NCI-H2107 treated with DMSO at 0.1 percent for 48 hours (cell line): Measurements from ENCODE around the gene PDE10A.
"Not testable (repeated sequence)": the region's sequence is repeated elsewhere in the genome, so short reads cannot be mapped to it uniquely, and the experiment has no call there.

Source experiments
- DNase-seq: peaks from one replicate; lab custom pipeline; 2025; ENCODE audit not compliant: unreplicated experiment; lab: John Stamatoyannopoulos, UW

The PDE10A gene

DNA sequence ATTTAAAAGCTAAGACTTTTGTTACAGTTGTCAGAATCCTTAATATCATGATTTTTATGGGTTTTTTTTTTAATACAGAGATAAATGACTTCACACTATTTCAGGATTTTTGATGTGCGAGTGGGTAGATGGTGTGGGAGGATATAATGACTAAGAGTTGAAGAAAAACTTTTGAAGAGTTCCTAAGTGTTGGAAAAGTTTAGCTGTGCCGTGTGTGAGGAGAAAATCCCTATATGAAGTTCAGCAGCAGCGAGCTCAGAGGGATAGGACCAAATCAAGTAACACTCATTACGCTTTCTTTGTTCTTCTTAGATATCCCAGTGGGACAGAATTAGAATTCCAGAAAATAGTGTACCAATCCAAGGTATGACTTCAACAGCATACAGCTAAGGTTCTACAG is 34.1 kb downstream of the PDE10A start:
- no peak for DNase-seq

DNA sequence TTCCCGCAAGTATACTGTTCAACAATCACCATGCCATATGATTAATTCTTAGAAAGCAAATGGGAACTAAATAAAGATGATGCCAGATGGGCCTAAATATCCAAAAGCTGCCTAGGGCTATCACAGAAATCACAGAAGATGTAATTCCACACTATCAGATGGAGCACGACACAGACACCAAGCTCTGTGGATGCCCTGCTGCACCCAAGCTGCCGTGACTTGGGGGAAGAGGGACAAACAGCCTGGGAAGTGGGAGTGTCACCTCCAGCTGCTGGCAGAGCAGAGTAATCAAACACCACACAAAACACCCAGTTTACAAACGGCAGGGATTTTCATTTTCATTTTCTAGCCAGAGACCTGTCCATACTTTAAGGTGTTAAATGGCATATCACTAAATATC is 35.7 kb downstream of the PDE10A start:
- DNase-seq = no peak

- no peak for DNase-seq
These were observed 36.3 kb downstream of the PDE10A start for GRCh38 chr6:165626711-165627110.

GRCh38 chr6:165624871-165625639 is 38.0 kb downstream of the PDE10A start:
- no peak for DNase-seq

GRCh38 chr6:165621940-165622339 is 41.1 kb downstream of the PDE10A start:
- no peak for DNase-seq

DNA sequence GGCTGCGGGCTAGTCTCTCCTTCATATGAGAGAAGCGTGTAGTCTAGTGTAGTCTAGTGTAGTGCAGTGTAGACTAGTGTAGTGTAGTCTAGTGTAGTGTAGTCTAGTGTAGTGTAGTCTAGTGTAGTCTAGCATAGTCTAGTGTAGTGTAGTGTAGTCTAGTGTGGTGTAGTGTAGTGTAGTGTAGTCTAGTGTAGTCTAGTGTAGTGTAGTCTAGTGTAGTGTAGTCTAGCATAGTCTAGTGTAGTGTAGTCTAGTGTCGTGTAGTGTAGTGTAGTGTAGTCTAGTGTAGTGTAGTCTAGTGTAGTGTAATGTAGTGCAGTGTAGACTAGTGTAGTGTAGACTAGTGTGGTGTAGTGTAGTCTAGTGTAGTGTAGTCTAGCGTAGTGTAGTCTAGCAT is 44.1 kb downstream of the PDE10A start:
- DNase-seq = not testable (repeated sequence)

GRCh38 chr6:165618241-165618640 is 44.8 kb downstream of the PDE10A start:
- DNase-seq = no peak

DNA sequence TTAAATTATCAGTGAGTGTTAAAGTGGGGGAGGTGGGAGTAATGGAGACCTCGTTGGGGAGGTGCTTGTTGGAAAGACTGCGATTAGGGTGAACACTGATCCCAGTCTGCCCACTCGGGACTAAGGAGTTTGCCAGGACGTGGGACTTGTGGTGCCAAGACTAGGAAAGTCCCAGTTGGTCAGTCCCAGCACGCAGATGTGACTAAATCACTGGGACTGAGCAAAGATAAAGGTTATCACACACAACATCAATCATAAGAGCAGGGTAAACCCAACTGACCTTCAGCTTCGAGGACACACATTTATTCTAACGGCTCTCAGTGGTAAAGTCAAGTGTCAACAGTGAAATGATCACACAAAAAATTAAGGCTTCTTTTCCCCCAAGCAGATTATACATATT is 45.5 kb downstream of the PDE10A start:
- no peak for DNase-seq

GRCh38 chr6:165616116-165616515 is 46.9 kb downstream of the PDE10A start:
- DNase-seq = no peak

- no peak for DNase-seq
These were observed 47.4 kb downstream of the PDE10A start for GRCh38 chr6:165615636-165616035.

DNA sequence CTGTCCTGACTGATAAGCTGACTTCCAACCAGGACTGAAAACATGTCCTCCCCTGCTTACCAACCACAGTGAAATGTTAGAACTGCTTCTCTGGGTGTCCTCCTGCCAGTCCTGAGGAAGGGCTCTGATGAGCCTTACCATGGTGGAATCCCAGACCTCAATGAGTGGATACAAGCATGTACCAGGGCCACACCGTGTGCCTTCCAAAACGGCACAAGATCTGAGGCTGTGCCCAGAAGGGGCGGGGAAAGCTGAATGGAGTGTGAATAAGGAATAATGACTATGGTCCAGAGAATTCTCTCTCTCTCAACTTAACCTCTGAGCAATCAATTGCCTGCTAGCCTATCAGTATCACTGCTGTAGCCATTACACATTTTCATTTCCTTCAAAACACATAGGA is 51.7 kb downstream of the PDE10A start:
- no peak for DNase-seq

DNA sequence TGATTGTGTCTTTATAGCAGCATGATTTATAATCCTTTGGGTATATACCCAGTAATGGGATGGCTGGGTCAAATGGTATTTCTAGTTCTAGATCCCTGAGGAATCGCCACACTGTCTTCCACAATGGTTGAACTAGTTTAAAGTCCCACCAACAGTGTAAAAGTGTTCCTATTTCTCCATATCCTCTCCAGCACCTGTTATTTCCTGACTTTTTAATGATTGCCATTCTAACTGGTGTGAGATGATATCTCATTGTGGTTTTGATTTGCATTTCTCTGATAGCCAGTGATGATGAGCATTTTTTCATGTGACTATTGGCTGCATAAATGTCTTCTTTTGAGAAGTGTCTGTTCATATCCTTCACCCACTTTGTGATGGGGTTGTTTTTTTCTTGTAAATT is 54.5 kb downstream of the PDE10A start:
- not testable (repeated sequence) for DNase-seq

DNA sequence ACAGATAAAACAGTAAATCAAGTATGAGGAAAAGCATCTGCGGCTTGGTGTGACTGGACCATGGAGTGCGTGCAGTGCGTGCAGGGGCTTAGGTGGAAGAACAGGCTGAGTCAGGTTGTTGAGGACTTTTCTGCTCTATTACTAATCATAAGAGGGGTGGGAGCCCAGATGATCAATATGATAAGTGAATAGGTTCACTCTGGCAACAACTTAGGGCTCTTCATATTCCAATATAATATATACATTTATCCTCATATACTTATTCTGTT is 56.4 kb downstream of the PDE10A start:
- DNase-seq = no peak

DNA sequence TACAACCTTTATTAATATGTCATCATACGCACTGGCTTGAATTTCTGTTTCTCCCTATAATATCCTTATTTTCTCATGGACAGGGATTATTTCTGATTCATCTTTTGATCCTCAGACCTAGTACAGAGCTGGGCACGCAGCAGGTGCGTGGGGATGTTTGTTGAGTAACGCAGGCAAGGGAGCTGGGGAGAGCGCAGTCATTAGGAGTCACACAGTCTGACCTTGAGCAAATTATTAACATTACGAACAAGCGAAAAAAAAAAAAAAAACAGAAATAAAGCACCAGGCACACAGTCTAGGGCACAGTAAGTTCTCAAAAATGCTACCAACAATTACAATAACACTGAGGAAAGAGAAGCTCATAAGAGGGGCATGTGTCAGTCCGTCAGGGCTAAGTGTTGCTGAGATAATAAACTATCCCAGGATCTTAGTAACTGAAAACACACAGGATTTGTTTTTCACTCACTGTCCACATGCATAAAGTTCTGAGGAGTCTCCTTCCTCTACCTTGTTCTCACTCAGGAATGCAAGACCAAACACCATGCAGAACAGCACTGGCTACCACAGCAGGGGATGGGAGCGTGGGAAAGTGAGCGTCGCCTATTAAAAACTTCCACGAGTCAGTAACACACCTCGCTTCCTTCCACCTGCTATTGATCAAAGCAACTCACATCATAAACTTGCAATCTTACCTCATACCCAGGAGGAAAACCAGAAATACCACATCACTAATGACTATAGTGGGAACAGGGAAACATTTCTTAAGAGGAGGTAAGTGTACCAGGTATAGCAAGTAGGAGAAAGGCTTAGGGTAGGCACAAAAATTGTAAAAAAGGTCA is 56.9 kb downstream of the PDE10A start:
- no peak for DNase-seq

DNA sequence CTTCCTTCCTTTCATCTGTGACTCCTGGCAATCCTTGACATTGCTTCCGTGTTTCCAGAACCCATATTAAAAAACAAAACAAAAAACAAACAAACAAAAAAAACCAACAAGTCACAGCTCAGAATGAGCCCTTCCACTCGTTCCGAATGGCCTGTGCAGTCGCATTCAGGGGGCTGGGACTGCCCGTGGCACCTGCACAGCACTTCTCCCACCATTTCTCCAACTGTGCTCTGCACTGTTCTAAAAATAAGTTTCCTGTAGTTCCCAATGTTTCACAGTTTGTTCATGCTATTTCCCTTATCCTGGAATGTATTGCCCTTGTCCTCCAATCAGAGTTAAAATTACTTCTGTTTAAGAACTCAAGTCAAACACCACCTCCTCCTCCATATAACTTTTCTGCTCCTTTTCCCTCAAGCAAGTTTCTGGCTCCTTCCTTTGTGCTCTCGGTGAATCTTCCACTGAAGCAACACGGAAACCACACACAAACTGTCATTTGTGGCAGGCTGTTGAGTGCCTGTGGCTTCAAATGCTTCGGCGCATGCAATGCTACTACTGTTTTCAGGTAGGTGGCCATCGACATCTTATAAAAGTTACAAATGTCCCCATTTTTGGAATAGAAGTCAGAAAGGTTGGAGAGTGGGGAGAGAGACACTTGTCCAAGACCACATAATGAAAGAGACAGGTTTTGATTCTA is 57.7 kb downstream of the PDE10A start:
- no peak for DNase-seq

- DNase-seq = no peak
These were observed 60.8 kb downstream of the PDE10A start for GRCh38 chr6:165602291-165602690.

DNA sequence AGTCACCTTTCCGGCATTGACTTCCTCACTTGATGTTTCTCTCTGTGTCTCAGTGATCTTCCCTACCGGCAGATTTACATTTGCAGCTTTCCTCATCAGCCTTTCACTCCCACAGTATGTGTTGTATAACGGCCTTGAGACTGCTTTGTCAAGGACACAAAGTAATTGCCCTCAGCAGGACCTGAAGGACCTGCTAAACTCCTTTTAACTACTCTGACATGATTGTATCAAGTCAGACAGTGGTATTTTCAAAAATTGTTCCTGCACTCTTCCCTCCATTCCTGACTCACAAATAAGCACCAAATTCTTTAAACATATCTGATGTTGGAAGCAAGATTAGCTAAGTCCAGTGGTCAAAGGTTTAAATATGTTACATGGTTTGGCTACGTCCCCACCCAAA is 62.4 kb downstream of the PDE10A start:
- no peak for DNase-seq

- no peak for DNase-seq
These were observed 63.2 kb downstream of the PDE10A start for GRCh38 chr6:165599596-165600487.

GRCh38 chr6:165599121-165599520 is 63.9 kb downstream of the PDE10A start:
- DNase-seq = no peak

GRCh38 chr6:165597821-165598220 is 65.2 kb downstream of the PDE10A start:
- DNase-seq = no peak
